B cell (primary cell): ENCODE results near the gene STK16. TPM values are rescaled to one million over a fixed set of nuclear protein-coding genes. Genes with fewer than 3 reads are reported as not detected.
"Not testable (repeated sequence)": the region's sequence is repeated elsewhere in the genome, so short reads cannot be mapped to it uniquely, and the experiment has no call there.

Source experiments
- ATAC-seq: fragments of 200-7000 bp; cut with Tn5 transposase; one replicate; pipeline ENCODE4 v1.10.0; 2021; ENCODE audit warnings: low read depth, mild to moderate bottlenecking, moderate number of reproducible peaks, moderate library complexity
- CTCF ChIA-PET: fragments of 350-600 bp; sonication (Branson Sonifier 250); formaldehyde crosslinking; loops from one replicate; lab custom pipeline; 2021; ENCODE audit warnings: antibody characterized with exemption, inconsistent platforms; lab: Charles Lee
- POLR2A ChIA-PET: fragments of 350-600 bp; sonication (Branson Sonifier 250); formaldehyde crosslinking; loops from one replicate; lab custom pipeline; 2021; ENCODE audit warnings: antibody characterized with exemption; lab: Charles Lee
- DNase-seq: peaks from one replicate; pipeline ENCODE4 v3.0.0; 2013
- H2AFZ ChIP-seq: 2 replicates; pipeline ENCODE4 v1.6.1; 2012; ENCODE audit warnings: mild to moderate bottlenecking, low read depth, low read length; ENCODE audit not compliant: insufficient read depth, poor library complexity, severe bottlenecking
- H3K27ac ChIP-seq, 2 donors: 1 replicate in 1 of 2; 2 replicates in 1 of 2; pipeline ENCODE4 v1.5.1; 2012 to 2013; ENCODE audit warnings: low read length in 2 of 2, mild to moderate bottlenecking in 2 of 2, moderate library complexity in 1 of 2
- H3K27me3 ChIP-seq, 4 experiments: fragments of 200-600 bp in 1 of 4; sonication (generic) in 1 of 4; replicated peaks in 1 of 4; 1 replicate in 2 of 4; 2 replicates in 2 of 4; pipeline versions ENCODE4 v1.6.1 to v1.7.0; 2013 to 2016; ENCODE audit warnings: low read length in 3 of 4, mild to moderate bottlenecking in 2 of 4, mixed read lengths in 1 of 4, moderate library complexity in 1 of 4; ENCODE audit not compliant: insufficient read depth in 4 of 4, control insufficient read depth in 3 of 4; ENCODE audit errors: control extremely low read depth in 1 of 4
- H3K36me3 ChIP-seq, 2 experiments: replicated peaks in 1 of 2; 1 replicate in 1 of 2; 2 replicates in 1 of 2; pipeline versions ENCODE4 v1.6.1 to v1.7.1; 2013; ENCODE audit warnings: low read length in 1 of 2; ENCODE audit not compliant: insufficient read depth in 2 of 2, control insufficient read depth in 1 of 2; ENCODE audit errors: control extremely low read depth in 1 of 2, extremely low read depth in 1 of 2
- H3K4me1 ChIP-seq, 2 donors: fragments of 200-600 bp in 1 of 2; sonication (generic) in 1 of 2; 1 replicate in 1 of 2; 2 replicates in 1 of 2; pipeline versions ENCODE4 v1.5.1 to v1.6.1; 2013 to 2017; ENCODE audit warnings: low read length in 2 of 2; ENCODE audit not compliant: control insufficient read depth in 2 of 2, insufficient read depth in 2 of 2
- H3K4me2 ChIP-seq: replicated peaks from 2 replicates; pipeline ENCODE3; 2012; ENCODE audit warnings: mild to moderate bottlenecking, low read depth, low read length; ENCODE audit not compliant: poor library complexity, severe bottlenecking
- H3K4me3 ChIP-seq, 5 experiments: fragments of 200-600 bp in 1 of 5; sonication (generic) in 1 of 5; 1 replicate in 3 of 5; 2 replicates in 2 of 5; pipeline versions ENCODE4 v1.5.1 to v1.7.0; 2011 to 2016; ENCODE audit warnings: low read length in 4 of 5, mild to moderate bottlenecking in 4 of 5, low read depth in 2 of 5, control low read depth in 1 of 5, moderate library complexity in 1 of 5; ENCODE audit not compliant: insufficient read depth in 1 of 5; ENCODE audit errors: control extremely low read depth in 1 of 5, extremely low read depth in 1 of 5
- H3K79me2 ChIP-seq: fragments of 200-600 bp; sonication (generic); one replicate; pipeline ENCODE4 v1.6.0; 2016; ENCODE audit warnings: low read length; ENCODE audit not compliant: control insufficient read depth, insufficient read depth
- H3K9ac ChIP-seq: fragments of 200-600 bp; sonication (generic); 2 replicates; pipeline ENCODE4 v1.6.1; 2017; ENCODE audit warnings: mild to moderate bottlenecking, low read length, moderate library complexity
- H3K9me3 ChIP-seq, 3 donors: one replicate each; pipeline versions ENCODE4 v1.6.1 to v1.7.1; 2013; ENCODE audit warnings: low read length in 2 of 3; ENCODE audit not compliant: control insufficient read depth in 2 of 3, insufficient read depth in 1 of 3; ENCODE audit errors: control extremely low read depth in 1 of 3
- H4K20me1 ChIP-seq: 2 replicates; pipeline ENCODE4 v1.6.0; 2012; ENCODE audit warnings: mild to moderate bottlenecking, low read length; ENCODE audit not compliant: insufficient read depth, control insufficient read depth, poor library complexity, severe bottlenecking
- H3K27ac Mint-ChIP-seq: one replicate; pipeline ENCODE4 v1.8.0; 2021; ENCODE audit warnings: mixed read lengths
- H3K27me3 Mint-ChIP-seq: one replicate; pipeline ENCODE4 v1.8.0; 2021; ENCODE audit warnings: mixed read lengths
- H3K4me1 Mint-ChIP-seq: one replicate; pipeline ENCODE4 v1.8.0; 2021; ENCODE audit warnings: mixed read lengths
- H3K4me3 Mint-ChIP-seq: one replicate; pipeline ENCODE4 v1.8.0; 2021; ENCODE audit warnings: mixed read lengths
- H3K9me3 Mint-ChIP-seq: one replicate; pipeline ENCODE4 v1.8.0; 2022; ENCODE audit warnings: mixed read lengths; ENCODE audit not compliant: insufficient read depth
- CTCF ChIP-seq: fragments of 200-600 bp; IDR thresholded peaks from one replicate; pipeline ENCODE4 v1.8.0; 2022; ENCODE audit warnings: antibody characterized with exemption, mild to moderate bottlenecking
- EZH2 ChIP-seq: IDR thresholded peaks from 2 replicates; pipeline ENCODE4 v1.6.1; 2012; ENCODE audit warnings: borderline replicate concordance, low read depth, mild to moderate bottlenecking, moderate library complexity, low read length; ENCODE audit not compliant: insufficient read depth, poor library complexity, severe bottlenecking
- WGBS: methylation state at CpG from one replicate; pipeline ENCODE4 v1.1.5; 2013; ENCODE audit warnings: missing lambda C conversion rate; ENCODE audit not compliant: insufficient coverage; 5-methylcytosine and 5-hydroxymethylcytosine counted together
- intact Hi-C: fragments of 100-400 bp; cut with micrococcal nuclease; formaldehyde crosslinking; loops from one replicate; pipeline ENCODE4 v1.10.0; 2022
- polyA plus RNA-seq: library from polyadenylated mRNA; depleted of rRNA; stranded (reverse); fragments of >200 nt; gene quantifications from 2 replicates; pipeline ENCODE4 v1.2.3, GENCODE V29; 2012
- total RNA-seq, 2 donors: library from RNA; stranded (reverse); fragments of 120-200 nt in 1 of 2; gene quantifications; 1 replicate in 1 of 2; 2 replicates in 1 of 2; pipeline versions ENCODE4 v1.2.3 to v1.2.4, GENCODE V29; 2013 to 2022

STK16 gene
- total and polyA plus RNA-seq, 2 donors (not counting 1 experiment from before 2014, with no cell fraction given) = 29.0 to 60.1 TPM

GRCh38 chr2:219198974-219199373, 46.3 kb upstream of the STK16 start:
- no peak overlapping the region for H3K4me3 Mint-ChIP-seq
- no peaks in the 10 kb centered on the region for H4K20me1 ChIP-seq
- no peak for DNase-seq
- no peak for TF ChIP-seq EZH2
- ChIA-PET CTCF (interaction anchor here (0.8 kb wide), 1 partner anchor 27 kb away, joined by 3 read pairs; no protein-coding TSS in a partner anchor), POLR2A (no interaction called here)
- no peak overlapping the region for H3K4me2 ChIP-seq
- peaks cover 0 to 3% (median 0%) of the 10 kb centered on the region in 4 experiments for H3K27me3 ChIP-seq
- no peaks in the 10 kb centered on the region for H3K9me3 Mint-ChIP-seq
- no peak overlapping the region for H3K9ac ChIP-seq
- no peaks in the 10 kb centered on the region for H3K36me3 ChIP-seq
- no peaks in the 10 kb centered on the region for H3K4me1 Mint-ChIP-seq
- no peaks in the 10 kb centered on the region for H3K4me1 ChIP-seq
- H3K79me2 ChIP-seq = no peaks in the 10 kb centered on the region
- intact Hi-C loops = no loop called here
- ATAC-seq = no peak
- H3K27ac Mint-ChIP-seq = no peak overlapping the region
- no peak overlapping the region for H3K27ac ChIP-seq
- no peak overlapping the region for H3K4me3 ChIP-seq
- 91% methylated on average over 5 of the region's 5 CpGs for WGBS
- H3K27me3 Mint-ChIP-seq = peaks cover 14% of the 10 kb centered on the region
- H2AFZ ChIP-seq = no peak overlapping the region
- H3K9me3 ChIP-seq = no peaks in the 10 kb centered on the region

- no peaks in the 10 kb centered on the region for H3K36me3 ChIP-seq
- H3K27ac ChIP-seq = no peak overlapping the region
- no peak overlapping the region for H3K4me3 ChIP-seq
- DNase-seq (no peak), ATAC-seq (no peak)
- H3K4me1 ChIP-seq = no peaks in the 10 kb centered on the region
- POLR2A ChIA-PET = no interaction called here
- no peak overlapping the region for H2AFZ ChIP-seq
- intact Hi-C loops = no loop called here
- no peaks in the 10 kb centered on the region for H3K9me3 Mint-ChIP-seq
- TF ChIP-seq EZH2 (no peak), CTCF (no peak)
- H3K27me3 Mint-ChIP-seq = peaks cover 14% of the 10 kb centered on the region
- H3K9ac ChIP-seq = no peak overlapping the region
- CTCF ChIA-PET = interaction anchor here (0.8 kb wide), 1 partner anchor 27 kb away, joined by 3 read pairs; no protein-coding TSS in a partner anchor
- WGBS = 94% methylated on average over 6 of the region's 12 CpGs
- H3K4me3 Mint-ChIP-seq = no peak overlapping the region
- no peaks in the 10 kb centered on the region for H3K4me1 Mint-ChIP-seq
- H3K4me2 ChIP-seq = no peak overlapping the region
- no peaks in the 10 kb centered on the region for H3K79me2 ChIP-seq
- peak overlapping the region; percentile 21 for H3K27ac Mint-ChIP-seq
- peaks cover 0 to 3% (median 0%) of the 10 kb centered on the region in 4 experiments for H3K27me3 ChIP-seq
- no peaks in the 10 kb centered on the region for H3K9me3 ChIP-seq
- H4K20me1 ChIP-seq = no peaks in the 10 kb centered on the region
Observed at GRCh38 chr2:219199470-219200211, 45.6 kb upstream of the STK16 start.

GRCh38 chr2:219200502-219201326, 44.6 kb upstream of the STK16 start:
- H3K36me3 ChIP-seq, H3K9me3 Mint-ChIP-seq, H3K9ac ChIP-seq, H3K4me1 ChIP-seq, H3K4me3 ChIP-seq, ATAC-seq, H3K27ac ChIP-seq, H3K4me3 Mint-ChIP-seq, POLR2A ChIA-PET, H3K79me2 ChIP-seq, intact Hi-C loops, H3K9me3 ChIP-seq, DNase-seq, H3K4me1 Mint-ChIP-seq, H3K27ac Mint-ChIP-seq, H3K27me3 ChIP-seq, H3K4me2 ChIP-seq, H2AFZ ChIP-seq, H4K20me1 ChIP-seq: not testable (repeated sequence)
- 71% methylated on average over 19 of the region's 26 CpGs for WGBS
- H3K27me3 Mint-ChIP-seq = peaks cover 14% of the 10 kb centered on the region
- CTCF ChIA-PET = interaction anchor here (1.3 kb wide), 1 partner anchor 29 kb away, joined by 3 read pairs; no protein-coding TSS in a partner anchor
